Measurements from ENCODE around the gene TGFBR3L.
"Not testable (repeated sequence)": the region's sequence is repeated elsewhere in the genome, so short reads cannot be mapped to it uniquely, and the experiment has no call there.

The TGFBR3L gene

DNA sequence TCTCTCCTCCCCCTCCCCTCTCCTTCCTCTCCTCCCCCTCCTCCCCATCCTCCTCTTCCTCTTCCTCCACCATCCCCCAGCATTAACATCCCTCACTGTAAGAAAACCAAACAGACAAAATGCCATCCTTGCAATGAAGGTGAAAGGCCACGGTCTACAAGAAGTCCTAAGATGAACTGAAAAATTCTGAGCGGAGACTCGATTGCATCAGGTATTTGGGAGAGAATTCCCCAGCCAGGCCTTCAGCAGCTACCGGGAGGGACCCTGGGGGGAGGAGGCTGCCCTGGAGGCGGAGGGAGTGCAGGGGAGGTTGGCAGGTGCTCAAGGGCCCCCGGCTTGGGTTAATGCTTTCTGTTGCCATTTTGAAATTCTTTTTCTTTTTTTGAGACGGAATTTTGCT, 38.9 kb downstream of the TGFBR3L start:
- TF ChIP-seq, protein P1, sequence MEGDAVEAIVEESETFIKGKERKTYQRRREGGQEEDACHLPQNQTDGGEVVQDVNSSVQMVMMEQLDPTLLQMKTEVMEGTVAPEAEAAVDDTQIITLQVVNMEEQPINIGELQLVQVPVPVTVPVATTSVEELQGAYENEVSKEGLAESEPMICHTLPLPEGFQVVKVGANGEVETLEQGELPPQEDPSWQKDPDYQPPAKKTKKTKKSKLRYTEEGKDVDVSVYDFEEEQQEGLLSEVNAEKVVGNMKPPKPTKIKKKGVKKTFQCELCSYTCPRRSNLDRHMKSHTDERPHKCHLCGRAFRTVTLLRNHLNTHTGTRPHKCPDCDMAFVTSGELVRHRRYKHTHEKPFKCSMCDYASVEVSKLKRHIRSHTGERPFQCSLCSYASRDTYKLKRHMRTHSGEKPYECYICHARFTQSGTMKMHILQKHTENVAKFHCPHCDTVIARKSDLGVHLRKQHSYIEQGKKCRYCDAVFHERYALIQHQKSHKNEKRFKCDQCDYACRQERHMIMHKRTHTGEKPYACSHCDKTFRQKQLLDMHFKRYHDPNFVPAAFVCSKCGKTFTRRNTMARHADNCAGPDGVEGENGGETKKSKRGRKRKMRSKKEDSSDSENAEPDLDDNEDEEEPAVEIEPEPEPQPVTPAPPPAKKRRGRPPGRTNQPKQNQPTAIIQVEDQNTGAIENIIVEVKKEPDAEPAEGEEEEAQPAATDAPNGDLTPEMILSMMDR (IDR thresholded peaks at IDR 0.05; ENCODE audit: borderline replicate concordance, insufficient read depth, low read depth, low read length) = no peak
- no peak overlapping the region for H3K4me3 ChIP-seq (ENCODE audit: low read depth, low read length)

DNA sequence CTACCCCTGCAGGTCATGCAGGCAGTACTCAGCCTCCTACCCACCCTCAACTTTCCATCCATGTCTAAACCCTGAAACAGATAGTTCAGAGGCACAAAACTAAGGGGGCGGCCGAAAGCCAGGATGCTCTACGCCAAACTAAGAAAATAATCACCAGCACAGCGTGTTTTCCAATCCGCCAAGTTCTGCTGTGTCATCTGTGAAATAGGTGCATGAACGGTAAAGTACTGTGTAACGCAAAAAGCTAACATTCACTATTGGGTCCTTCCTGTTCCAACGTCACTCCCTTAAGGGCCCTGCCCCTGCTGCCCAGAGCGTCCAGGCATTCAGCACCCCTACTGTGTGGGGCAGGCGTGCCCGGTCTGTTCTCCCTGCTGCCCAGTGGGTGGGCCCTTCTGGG, 41.1 kb downstream of the TGFBR3L start:
- TF ChIP-seq, protein P1 (IDR thresholded peaks at IDR 0.05; ENCODE audit: borderline replicate concordance, insufficient read depth, low read depth, low read length) = no peak
- no peak overlapping the region for H3K4me3 ChIP-seq (ENCODE audit: low read depth, low read length)

DNA sequence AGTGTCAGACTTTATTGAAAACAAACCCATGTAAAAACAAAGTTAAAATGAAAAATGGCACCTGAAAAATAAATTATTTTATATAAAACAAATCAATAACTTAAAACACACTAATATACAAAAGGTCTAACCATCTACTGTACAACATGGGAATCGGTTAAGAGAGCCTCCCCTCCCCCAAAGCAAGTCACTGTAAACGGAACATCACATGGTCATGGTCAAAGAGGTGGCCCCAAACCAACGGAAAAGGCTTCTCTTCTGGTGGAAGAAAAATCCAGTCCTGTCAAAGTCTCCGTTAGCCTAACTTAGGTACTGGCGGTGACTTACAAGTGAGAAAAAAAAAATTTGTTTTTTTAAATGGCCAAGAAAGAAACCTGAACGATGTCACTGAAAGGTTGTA, 44.6 kb downstream of the TGFBR3L start:
- H3K4me3 ChIP-seq (ENCODE audit: low read depth, low read length) = no peak overlapping the region

DNA sequence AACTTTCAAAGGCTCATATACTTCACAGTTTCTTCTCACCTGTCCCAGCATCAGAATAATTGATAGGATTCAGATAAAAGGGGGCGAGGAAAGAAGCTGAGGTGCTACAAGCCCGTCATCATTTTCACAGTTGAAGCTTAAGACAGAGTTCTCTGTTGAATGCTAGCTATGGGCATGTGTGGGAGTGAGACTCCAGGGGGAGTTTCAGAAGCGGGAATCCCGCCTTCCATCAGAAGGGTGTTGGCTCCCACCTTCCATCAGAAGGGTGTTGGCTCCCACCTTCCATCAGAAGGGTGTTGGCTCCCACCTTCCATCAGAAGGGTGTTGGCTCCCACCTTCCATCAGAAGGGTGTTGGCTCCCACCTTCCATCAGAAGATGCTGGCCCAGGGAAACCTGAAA, 46.5 kb downstream of the TGFBR3L start:
- H3K4me3 ChIP-seq (ENCODE audit: low read depth, low read length) = not testable (repeated sequence)

More for the DNA sequence above, 44.6 kb downstream of the TGFBR3L start:
- TF ChIP-seq, protein P1 (IDR thresholded peaks at IDR 0.05; ENCODE audit: borderline replicate concordance, insufficient read depth, low read depth, low read length) = no peak

DNA sequence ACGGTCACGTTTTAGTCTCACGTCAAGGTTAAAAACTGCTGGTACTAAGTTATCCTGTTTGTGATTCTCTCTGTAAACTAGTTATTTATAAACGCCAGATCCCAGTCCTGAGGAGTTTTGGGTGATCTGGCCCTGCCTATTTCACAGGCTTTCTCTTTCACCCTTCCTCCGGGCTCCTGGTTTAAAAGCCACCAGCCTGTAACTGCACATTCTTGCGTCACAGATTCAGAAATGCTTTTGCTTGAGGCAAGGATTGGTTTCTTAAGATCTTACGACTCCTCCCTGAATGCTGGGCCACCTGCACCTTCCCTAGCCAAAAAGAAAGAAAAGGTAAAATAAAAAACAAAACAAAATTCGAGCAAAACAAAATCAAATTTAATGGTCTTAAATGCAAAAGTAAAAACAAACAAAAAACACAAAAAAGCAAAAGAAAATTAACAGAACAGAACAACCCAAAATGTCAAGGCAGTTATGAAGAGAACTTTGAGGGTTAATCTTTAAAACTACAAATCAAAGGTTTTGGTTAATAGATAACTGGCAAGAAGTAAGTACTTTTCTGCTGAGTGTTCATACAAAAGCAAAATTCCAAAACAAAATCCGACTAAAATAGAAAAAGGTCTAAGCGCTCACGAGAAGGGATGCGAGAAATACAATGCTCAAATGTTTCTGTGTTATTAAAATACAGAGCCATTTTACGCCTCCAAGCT, 47.4 kb downstream of the TGFBR3L start:
- H3K4me3 ChIP-seq (ENCODE audit: low read depth, low read length) = no peak overlapping the region
- TF ChIP-seq, protein P1 (IDR thresholded peaks at IDR 0.05; ENCODE audit: borderline replicate concordance, insufficient read depth, low read depth, low read length) = no peak

DNA sequence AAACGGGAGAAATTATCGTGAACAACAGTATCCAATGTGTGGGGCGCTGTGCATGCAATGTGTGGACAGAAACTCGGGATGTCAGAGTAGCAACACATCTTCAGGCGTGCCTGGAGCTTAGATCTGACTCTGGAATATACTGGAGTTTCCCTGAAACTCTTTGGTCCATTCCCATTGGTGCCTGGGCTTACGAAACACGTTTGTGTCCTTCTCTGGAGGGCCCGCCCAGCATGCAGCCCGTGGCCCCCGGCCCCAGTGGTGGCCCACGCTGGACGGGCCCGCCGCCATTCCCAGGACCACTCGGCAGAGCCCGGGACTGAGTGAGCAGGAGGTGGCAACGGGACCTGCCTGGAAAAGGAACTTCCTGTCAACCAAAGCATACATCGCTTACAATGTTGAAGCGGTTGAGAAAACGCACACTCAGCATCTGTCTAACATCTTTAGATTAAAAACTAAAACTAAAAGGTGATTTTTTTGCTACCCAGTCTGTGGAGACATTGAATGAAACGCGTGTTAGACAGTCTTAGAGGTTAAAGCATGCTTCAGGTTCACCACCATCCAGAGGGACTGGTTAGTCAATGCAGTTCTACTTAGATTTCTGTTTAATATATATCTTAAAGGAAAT, 48.1 kb downstream of the TGFBR3L start:
- no peak overlapping the region for H3K4me3 ChIP-seq (ENCODE audit: low read depth, low read length)
- TF ChIP-seq, protein P1 (IDR thresholded peaks at IDR 0.05; ENCODE audit: borderline replicate concordance, insufficient read depth, low read depth, low read length) = no peak

DNA sequence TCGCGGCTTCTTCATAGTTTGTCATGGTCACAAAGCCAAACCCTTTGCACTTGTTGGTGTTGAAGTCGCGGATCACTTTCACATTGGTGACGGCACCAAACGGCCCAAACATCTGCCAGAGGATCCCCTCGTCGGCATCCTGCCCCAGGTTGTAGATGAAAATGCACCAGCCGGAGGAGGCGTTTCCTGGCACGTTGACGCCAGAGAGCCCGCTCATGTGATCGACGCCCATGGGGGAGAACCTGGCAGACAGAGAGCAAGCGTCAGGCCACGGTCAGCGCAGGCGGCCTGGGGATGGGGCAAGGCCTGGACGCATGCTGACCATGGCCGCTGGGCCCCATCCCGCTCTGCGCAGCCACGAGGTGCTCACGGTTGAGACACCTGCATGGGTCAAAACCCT, 48.9 kb downstream of the TGFBR3L start:
- no peak overlapping the region for H3K4me3 ChIP-seq (ENCODE audit: low read depth, low read length)
- TF ChIP-seq, protein P1 (IDR thresholded peaks at IDR 0.05; ENCODE audit: borderline replicate concordance, insufficient read depth, low read depth, low read length) = no peak
